ENCODE measurements around the gene GXYLT2. TPM values are rescaled to one million over a fixed set of nuclear protein-coding genes. Genes with fewer than 3 reads are reported as not detected.

The GXYLT2 gene
- total and polyA plus RNA-seq, 8 donors, result 12.4 to 27.9 (median 16.7) TPM

- no peak for TF ChIP-seq CTCF (IDR thresholded peaks at IDR 0.05)
- Histone ChIP-seq H3K4me1 (peaks cover 0 to 22% of the 10 kb centered on the region in 2 donors), H3K36me3 (peaks cover 2 to 47% of the 10 kb centered on the region in 2 donors), H3K27me3 (no peaks in the 10 kb centered on the region), H3K4me3 (no peak overlapping the region), H3K27ac (no peak overlapping the region), H3K9me3 (no peaks in the 10 kb centered on the region)
- ATAC-seq (no peak), DNase-seq (no peak)
- intact Hi-C loops (cut with DNase I), result no loop called here
Measured at GRCh38 chr3:73009008-73009407, 121.2 kb downstream of the GXYLT2 start.

GRCh38 chr3:73009750-73010149 is 121.9 kb downstream of the GXYLT2 start:
- no peaks in the 10 kb centered on the region for H3K27me3 ChIP-seq
- no peak overlapping the region for H3K27ac ChIP-seq
- TF ChIP-seq CTCF (IDR thresholded peaks at IDR 0.05), result no peak
- intact Hi-C loops (cut with DNase I), result no loop called here
- H3K9me3 ChIP-seq, result no peaks in the 10 kb centered on the region
- no peak for DNase-seq
- peaks cover 0 to 17% of the 10 kb centered on the region in 2 donors for H3K4me1 ChIP-seq
- H3K4me3 ChIP-seq, result no peak overlapping the region
- H3K36me3 ChIP-seq, result peaks cover 2 to 48% of the 10 kb centered on the region in 2 donors
- ATAC-seq, result no peak

- Histone ChIP-seq H3K4me1 (peaks cover 0 to 17% of the 10 kb centered on the region in 2 donors), H3K27ac (no peak overlapping the region), H3K36me3 (peaks cover 2 to 49% of the 10 kb centered on the region in 2 donors), H3K4me3 (no peak overlapping the region), H3K9me3 (no peaks in the 10 kb centered on the region), H3K27me3 (no peaks in the 10 kb centered on the region)
- intact Hi-C loops (cut with DNase I), result no loop called here
- ATAC-seq, result no peak
- DNase-seq, result no peak
- TF ChIP-seq CTCF (IDR thresholded peaks at IDR 0.05), result no peak
Measured at GRCh38 chr3:73010158-73010557, 122.3 kb downstream of the GXYLT2 start.

GRCh38 chr3:73018298-73018697 is 130.5 kb downstream of the GXYLT2 start:
- no peak for TF ChIP-seq CTCF (IDR thresholded peaks at IDR 0.05)

GRCh38 chr3:73018790-73019441 is 131.1 kb downstream of the GXYLT2 start:
- no peak overlapping the region for H3K4me3 ChIP-seq
- TF ChIP-seq CTCF (IDR thresholded peaks at IDR 0.05), result no peak
- intact Hi-C loops (cut with DNase I), result no loop called here
- no peaks in the 10 kb centered on the region for H3K27me3 ChIP-seq
- no peak overlapping the region for H3K27ac ChIP-seq
- ATAC-seq (no peak), DNase-seq (no peak)
- peaks cover 0 to 8% of the 10 kb centered on the region in 2 donors for H3K36me3 ChIP-seq
- no peaks in the 10 kb centered on the region for H3K9me3 ChIP-seq
- peaks cover 0 to 29% of the 10 kb centered on the region in 2 donors for H3K4me1 ChIP-seq

More at GRCh38 chr3:73018298-73018697, 130.5 kb downstream of the GXYLT2 start:
- intact Hi-C loops (cut with DNase I), result no loop called here
- Histone ChIP-seq H3K27ac (no peak overlapping the region), H3K27me3 (no peaks in the 10 kb centered on the region), H3K36me3 (peaks cover 0 to 8% of the 10 kb centered on the region in 2 donors), H3K4me1 (peaks cover 0 to 26% of the 10 kb centered on the region in 2 donors), H3K9me3 (no peaks in the 10 kb centered on the region), H3K4me3 (no peak overlapping the region)
- DNase-seq (no peak), ATAC-seq (no peak)
